Measurements from ENCODE around the gene KCNIP4.

DNA sequence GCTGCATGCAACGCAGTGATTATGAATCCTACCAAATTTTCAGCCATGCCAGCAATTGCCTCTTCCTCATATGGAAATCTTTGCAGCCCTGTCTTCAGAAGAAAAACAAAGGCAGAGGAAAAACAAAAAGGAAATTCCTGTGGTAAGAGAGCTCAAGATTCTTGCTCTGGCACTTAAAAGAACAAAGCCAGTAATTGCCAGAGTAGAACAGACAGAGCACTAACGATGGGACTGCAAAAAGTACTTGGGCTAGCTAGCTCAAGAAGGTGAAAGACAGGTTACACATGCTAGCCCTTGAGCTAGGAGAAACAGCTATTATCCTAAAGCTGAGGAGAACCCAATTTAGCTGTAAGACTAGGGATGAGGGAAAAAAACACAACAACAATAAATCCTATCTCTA lies 582.3 kb downstream of the KCNIP4 start:
- no peak for TF ChIP-seq POLR2A (IDR thresholded peaks at IDR 0.05)
- TF ChIP-seq, protein P1, sequence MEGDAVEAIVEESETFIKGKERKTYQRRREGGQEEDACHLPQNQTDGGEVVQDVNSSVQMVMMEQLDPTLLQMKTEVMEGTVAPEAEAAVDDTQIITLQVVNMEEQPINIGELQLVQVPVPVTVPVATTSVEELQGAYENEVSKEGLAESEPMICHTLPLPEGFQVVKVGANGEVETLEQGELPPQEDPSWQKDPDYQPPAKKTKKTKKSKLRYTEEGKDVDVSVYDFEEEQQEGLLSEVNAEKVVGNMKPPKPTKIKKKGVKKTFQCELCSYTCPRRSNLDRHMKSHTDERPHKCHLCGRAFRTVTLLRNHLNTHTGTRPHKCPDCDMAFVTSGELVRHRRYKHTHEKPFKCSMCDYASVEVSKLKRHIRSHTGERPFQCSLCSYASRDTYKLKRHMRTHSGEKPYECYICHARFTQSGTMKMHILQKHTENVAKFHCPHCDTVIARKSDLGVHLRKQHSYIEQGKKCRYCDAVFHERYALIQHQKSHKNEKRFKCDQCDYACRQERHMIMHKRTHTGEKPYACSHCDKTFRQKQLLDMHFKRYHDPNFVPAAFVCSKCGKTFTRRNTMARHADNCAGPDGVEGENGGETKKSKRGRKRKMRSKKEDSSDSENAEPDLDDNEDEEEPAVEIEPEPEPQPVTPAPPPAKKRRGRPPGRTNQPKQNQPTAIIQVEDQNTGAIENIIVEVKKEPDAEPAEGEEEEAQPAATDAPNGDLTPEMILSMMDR (IDR thresholded peaks at IDR 0.05), result no peak
